OCI-LY7 (cell line): ENCODE measurements around the gene KLRC1. TPM values are rescaled to one million over a fixed set of nuclear protein-coding genes. Genes with fewer than 3 reads are reported as not detected.
A peak's percentile ranks its signal among the peaks of the same experiment; 100 is the strongest.

ENCODE experiments used
- Bru-seq: library from RNA; stranded (reverse); fragments of 400-500 nt; gene quantifications from one replicate; lab custom pipeline; 2021; lab: Mats Ljungman, UMichigan
- BruChase-seq, 2 experiments: library from RNA; stranded (reverse); fragments of 400-500 nt; gene quantifications; one replicate each; lab custom pipeline; 2021; lab: Mats Ljungman, UMichigan
- BruUV-seq: library from RNA; stranded (reverse); fragments of 400-500 nt; replicated peaks from 2 replicates; lab custom pipeline; 2021; lab: Mats Ljungman, UMichigan
- CTCF ChIA-PET: fragments of 300-600 bp; sonication (Branson Sonifier 250); formaldehyde crosslinking; loops from one replicate; lab custom pipeline; 2022; ENCODE audit warnings: antibody characterized with exemption; ENCODE audit not compliant: unreplicated experiment; lab: Charles Lee
- POLR2A ChIA-PET: fragments of 300-600 bp; sonication (Branson Sonifier 250); formaldehyde crosslinking; loops from one replicate; lab custom pipeline; 2022; ENCODE audit warnings: antibody characterized with exemption; lab: Charles Lee
- DNase-seq: peaks from one replicate; pipeline ENCODE4 v3.0.0-alpha.2; 2015; ENCODE audit warnings: low spot score
- H2AFZ ChIP-seq: fragments of 200-600 bp; sonication (generic), shearing (Covaris generic); 2 replicates; pipeline ENCODE4 v1.6.1; 2014; ENCODE audit warnings: mild to moderate bottlenecking, antibody characterized with exemption, low read length, moderate library complexity
- H3K27ac ChIP-seq: fragments of 200-600 bp; sonication (generic); 2 replicates; pipeline ENCODE4 v1.5.1; 2014; ENCODE audit warnings: mixed run types, low read depth, mild to moderate bottlenecking, moderate library complexity, low read length, inconsistent platforms; ENCODE audit not compliant: poor library complexity, severe bottlenecking
- H3K36me3 ChIP-seq: fragments of 200-600 bp; sonication (generic); 2 replicates; pipeline ENCODE4 v1.6.1; 2014; ENCODE audit warnings: mild to moderate bottlenecking, antibody characterized with exemption, low read length, moderate library complexity, mixed read lengths; ENCODE audit not compliant: insufficient read depth
- H3K4me1 ChIP-seq: fragments of 200-600 bp; sonication (generic); 2 replicates; pipeline ENCODE4 v1.5.1; 2014; ENCODE audit warnings: mild to moderate bottlenecking, low read length; ENCODE audit not compliant: insufficient read depth, poor library complexity, severe bottlenecking
- H3K4me2 ChIP-seq: fragments of 200-600 bp; sonication (generic); 2 replicates; pipeline ENCODE4 v1.6.1; 2014; ENCODE audit warnings: mild to moderate bottlenecking, low read length
- H3K4me3 ChIP-seq: fragments of 200-600 bp; sonication (generic); 2 replicates; pipeline ENCODE4 v1.5.1; 2014; ENCODE audit warnings: mild to moderate bottlenecking, low read depth, low read length; ENCODE audit not compliant: poor library complexity, severe bottlenecking
- H3K79me2 ChIP-seq: fragments of 200-600 bp; sonication (generic); 2 replicates; pipeline ENCODE4 v1.6.1; 2016; ENCODE audit warnings: low read depth, mild to moderate bottlenecking, low read length, moderate library complexity, mixed read lengths; ENCODE audit not compliant: insufficient read depth
- H3K9me2 ChIP-seq: fragments of 200-600 bp; sonication (generic); 2 replicates; pipeline ENCODE4 v1.6.1; 2016; ENCODE audit warnings: mild to moderate bottlenecking, low read length, mixed read lengths; ENCODE audit not compliant: insufficient read depth
- H3K9me3 ChIP-seq: fragments of 200-600 bp; sonication (generic); 2 replicates; pipeline ENCODE4 v1.6.1; 2014; ENCODE audit warnings: mild to moderate bottlenecking, mixed run types, low read length, mixed read lengths
- H4K20me1 ChIP-seq: fragments of 200-600 bp; sonication (generic); 2 replicates; pipeline ENCODE4 v1.6.1; 2014; ENCODE audit warnings: mild to moderate bottlenecking, antibody characterized with exemption, low read length, moderate library complexity, mixed read lengths; ENCODE audit not compliant: insufficient read depth
- CTCF ChIP-seq: fragments of 200-600 bp; sonication (generic); conservative IDR thresholded peaks from 2 replicates; pipeline ENCODE4 v1.5.1; 2014; ENCODE audit warnings: mild to moderate bottlenecking, antibody characterized with exemption, low read length, moderate library complexity, mixed read lengths
- EZH2phosphoT487 ChIP-seq: fragments of 200-600 bp; sonication (generic); IDR thresholded peaks from 2 replicates; pipeline ENCODE4 v1.6.1; 2018; ENCODE audit warnings: low read depth, borderline replicate concordance, mild to moderate bottlenecking, mixed run types, antibody characterized with exemption, low read length, moderate library complexity, mixed read lengths
- intact Hi-C: fragments of 100-400 bp; cut with micrococcal nuclease; formaldehyde crosslinking; loops from one replicate; pipeline ENCODE4 v1.10.0; 2022; ENCODE audit not compliant: unreplicated experiment
- long read RNA-seq: library from polyadenylated mRNA; stranded (forward); transcript quantifications from one replicate; pipeline ENCODE4 v2.0.0, GENCODE V29; 2022
- total RNA-seq, 2 experiments: library from RNA; depleted of rRNA in 1 of 2; stranded (reverse); fragments of >200 nt in 1 of 2; shearing (Covaris generic) in 1 of 2; gene quantifications; 2 replicates each; pipeline ENCODE4 v1.2.3, GENCODE V29; 2014 to 2022

Gene KLRC1
- total RNA-seq (2014; rRNA removed; shearing (Covaris generic)) (1.2 TPM in 1 of 2 replicates, not detected in the other), total RNA-seq (2022) (0.36 TPM in 1 of 2 replicates, not detected in the other), Bru-seq, nascent RNA (percentile 22 among the genes with signal in this experiment), BruChase-seq, experiment 1, labeled RNA remaining after a 6-hour chase (percentile 19 among the genes with signal in this experiment), BruChase-seq, experiment 2, labeled RNA remaining after a 2-hour chase (percentile 33 among the genes with signal in this experiment)
- long read RNA-seq = 0 reads

- ChIA-PET CTCF (no interaction called here), POLR2A (interaction anchor here (0.7 kb wide), 1 partner anchor 297 kb away, joined by 3 read pairs; no protein-coding TSS in a partner anchor)
- no peak within 1 kb of the TSS for H3K4me2 ChIP-seq
- H3K9me2 ChIP-seq = no peaks in the 10 kb centered on the region
- no peak within 1 kb of the TSS for H3K4me3 ChIP-seq
- H3K4me1 ChIP-seq = peaks cover 9% of the 10 kb centered on the region
- H3K79me2 ChIP-seq = no peaks in the 10 kb centered on the region
- intact Hi-C loops = no loop called here
- no TSS peak for BruUV-seq
- no peak within 1 kb of the TSS for H3K27ac ChIP-seq
- H4K20me1 ChIP-seq = no peaks in the 10 kb centered on the region
- H3K36me3 ChIP-seq = peaks cover 5% of the 10 kb centered on the region; the same call in 1 of the 2 replicates
- no peak for TF ChIP-seq CTCF
- TF ChIP-seq EZH2phosphoT487 = no peak
- peaks cover 17% of the 10 kb centered on the region; the same call in 1 of the 2 replicates for H3K9me3 ChIP-seq
- no peak for DNase-seq
- H2AFZ ChIP-seq = peak within 1 kb of the TSS; percentile 33
Observed at GRCh38 chr12:10453156-10453555, at the start of gene KLRC1. TSS of gene KLRC1 (minus strand) at chr12:10453377. CDS start at chr12:10451156, 2,221 bp downstream.

GRCh38 chr12:10501030-10501429 is 47.9 kb upstream of the KLRC1 start:
- ChIA-PET CTCF (no interaction called here), POLR2A (no interaction called here)
- DNase-seq = peak; percentile 33
- H4K20me1 ChIP-seq = no peaks in the 10 kb centered on the region
- H3K79me2 ChIP-seq = no peaks in the 10 kb centered on the region
- no peak overlapping the region for H3K4me3 ChIP-seq
- H3K4me2 ChIP-seq = peak overlapping the region; percentile 35
- H3K9me2 ChIP-seq = no peaks in the 10 kb centered on the region
- no peak overlapping the region for H3K27ac ChIP-seq
- no TSS peak for BruUV-seq
- peaks cover 19% of the 10 kb centered on the region for H3K4me1 ChIP-seq
- intact Hi-C loops = loop anchor here (1.0 to 2.0 kb wide), 2 partner anchors 170 to 264 kb away; no protein-coding TSS in a partner anchor
- TF ChIP-seq CTCF (peak; percentile 72), EZH2phosphoT487 (no peak)
- H2AFZ ChIP-seq = peak overlapping the region; percentile 73
- H3K9me3 ChIP-seq = peaks cover 19% of the 10 kb centered on the region; the same call in 1 of the 2 replicates
- H3K36me3 ChIP-seq = no peaks in the 10 kb centered on the region; the same call in 1 of the 2 replicates

GRCh38 chr12:10498042-10498441 is 44.9 kb upstream of the KLRC1 start:
- Histone ChIP-seq H3K4me1 (peaks cover 14% of the 10 kb centered on the region), H4K20me1 (no peaks in the 10 kb centered on the region), H3K4me2 (no peak overlapping the region), H3K9me3 (peaks cover 12% of the 10 kb centered on the region; the same call in 1 of the 2 replicates), H3K9me2 (no peaks in the 10 kb centered on the region), H3K4me3 (no peak overlapping the region), H3K27ac (no peak overlapping the region), H3K36me3 (no peaks in the 10 kb centered on the region; the same call in 1 of the 2 replicates), H2AFZ (0 out of 2 replicates have a peak overlapping the region, but pooled peaks have one; percentile 14), H3K79me2 (no peaks in the 10 kb centered on the region)
- BruUV-seq = no TSS peak
- no peak for DNase-seq
- ChIA-PET CTCF (no interaction called here), POLR2A (interaction anchor here (1.5 kb wide), 1 partner anchor 132 kb away, joined by 4 read pairs; no protein-coding TSS in a partner anchor)
- intact Hi-C loops = no loop called here
- TF ChIP-seq EZH2phosphoT487 (no peak), CTCF (no peak)
